Neutrophil (primary cell): ENCODE results near the gene CCZ1.
A peak's percentile ranks its signal among the peaks of the same experiment; 100 is the strongest.
"Not testable (repeated sequence)": the region's sequence is repeated elsewhere in the genome, so short reads cannot be mapped to it uniquely, and the experiment has no call there.

Source experiments
- H3K27ac ChIP-seq: fragments of 200-600 bp; sonication (generic); 2 replicates; pipeline ENCODE4 v1.5.1; 2016; ENCODE audit warnings: mild to moderate bottlenecking, moderate library complexity
- H3K27me3 ChIP-seq: fragments of 200-600 bp; sonication (generic); 2 replicates; pipeline ENCODE4 v1.6.0; 2016; ENCODE audit warnings: mild to moderate bottlenecking
- H3K36me3 ChIP-seq: fragments of 200-600 bp; sonication (generic); 2 replicates; pipeline ENCODE4 v1.5.1; 2017
- H3K4me1 ChIP-seq, 2 experiments: fragments of 200-600 bp in 1 of 2; sonication (generic) in 1 of 2; 1 replicate in 1 of 2; 2 replicates in 1 of 2; pipeline versions ENCODE4 v1.5.1 to v1.6.1; 2013 to 2016; ENCODE audit warnings: low read depth in 1 of 2, low read length in 1 of 2, mild to moderate bottlenecking in 1 of 2, moderate library complexity in 1 of 2; ENCODE audit not compliant: control insufficient read depth in 1 of 2, insufficient read depth in 1 of 2
- H3K4me3 ChIP-seq, 2 experiments: fragments of 200-600 bp in 1 of 2; sonication (generic) in 1 of 2; 1 replicate in 1 of 2; 2 replicates in 1 of 2; pipeline ENCODE4 v1.5.1; 2013 to 2016; ENCODE audit warnings: low read depth in 1 of 2, low read length in 1 of 2, mild to moderate bottlenecking in 1 of 2, moderate library complexity in 1 of 2
- H3K9me3 ChIP-seq: fragments of 200-600 bp; sonication (generic); 2 replicates; pipeline ENCODE4 v1.5.1; 2016
- TF ChIP-seq, protein P1 (sequence below): fragments of 200-600 bp; sonication (generic); IDR thresholded peaks from 2 replicates; pipeline ENCODE4 v1.5.1; 2016; ENCODE audit warnings: antibody characterized with exemption

Gene CCZ1

DNA sequence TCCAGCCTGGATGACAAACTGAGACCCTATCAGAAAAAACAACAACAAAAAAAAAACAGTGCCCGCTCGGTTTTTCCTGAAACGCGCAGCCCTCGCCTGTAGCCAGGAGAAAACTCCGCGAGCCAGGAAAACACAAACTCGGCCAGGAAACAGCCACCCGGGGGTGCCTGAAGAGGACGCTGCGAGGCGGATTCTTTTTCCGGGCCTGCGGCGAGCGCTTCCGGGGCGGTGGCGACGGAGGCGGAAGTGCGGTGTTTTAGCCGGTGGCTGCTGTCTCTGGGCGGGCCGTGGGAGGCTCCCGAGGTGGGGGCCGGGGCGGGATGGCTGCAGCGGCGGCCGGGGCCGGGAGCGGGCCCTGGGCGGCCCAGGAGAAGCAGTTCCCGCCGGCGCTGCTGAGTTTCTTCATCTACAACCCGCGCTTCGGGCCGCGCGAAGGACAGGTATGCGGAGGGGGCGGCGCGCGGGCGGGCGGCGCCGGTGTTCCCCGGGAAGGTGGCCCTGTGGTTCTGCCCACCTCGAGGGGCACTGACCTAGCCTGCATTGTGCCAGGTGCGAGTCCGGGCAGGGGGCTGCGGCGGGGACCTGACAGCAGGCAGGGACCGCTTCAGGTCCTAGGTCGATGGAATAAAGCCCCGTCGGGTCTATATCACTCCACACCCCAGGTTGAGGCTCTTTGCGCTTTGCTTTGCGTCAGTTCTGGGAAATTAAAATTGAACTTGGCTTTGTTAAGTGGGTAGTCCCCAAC, at the start of gene CCZ1:
Gene CCZ1 (plus strand): TSS at position 254 of the 745 bp plus-strand sequence. CDS start 67 bp downstream, at position 321.
- H3K4me3 ChIP-seq, result peak within 1 kb of the TSS; percentile 48 to 63
- H3K27me3 ChIP-seq, H3K4me1 ChIP-seq, H3K36me3 ChIP-seq, H3K9me3 ChIP-seq: not testable (repeated sequence)
- TF ChIP-seq, protein P1, sequence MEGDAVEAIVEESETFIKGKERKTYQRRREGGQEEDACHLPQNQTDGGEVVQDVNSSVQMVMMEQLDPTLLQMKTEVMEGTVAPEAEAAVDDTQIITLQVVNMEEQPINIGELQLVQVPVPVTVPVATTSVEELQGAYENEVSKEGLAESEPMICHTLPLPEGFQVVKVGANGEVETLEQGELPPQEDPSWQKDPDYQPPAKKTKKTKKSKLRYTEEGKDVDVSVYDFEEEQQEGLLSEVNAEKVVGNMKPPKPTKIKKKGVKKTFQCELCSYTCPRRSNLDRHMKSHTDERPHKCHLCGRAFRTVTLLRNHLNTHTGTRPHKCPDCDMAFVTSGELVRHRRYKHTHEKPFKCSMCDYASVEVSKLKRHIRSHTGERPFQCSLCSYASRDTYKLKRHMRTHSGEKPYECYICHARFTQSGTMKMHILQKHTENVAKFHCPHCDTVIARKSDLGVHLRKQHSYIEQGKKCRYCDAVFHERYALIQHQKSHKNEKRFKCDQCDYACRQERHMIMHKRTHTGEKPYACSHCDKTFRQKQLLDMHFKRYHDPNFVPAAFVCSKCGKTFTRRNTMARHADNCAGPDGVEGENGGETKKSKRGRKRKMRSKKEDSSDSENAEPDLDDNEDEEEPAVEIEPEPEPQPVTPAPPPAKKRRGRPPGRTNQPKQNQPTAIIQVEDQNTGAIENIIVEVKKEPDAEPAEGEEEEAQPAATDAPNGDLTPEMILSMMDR, result peak; percentile 40
- H3K27ac ChIP-seq, result peak within 1 kb of the TSS; percentile 73

DNA sequence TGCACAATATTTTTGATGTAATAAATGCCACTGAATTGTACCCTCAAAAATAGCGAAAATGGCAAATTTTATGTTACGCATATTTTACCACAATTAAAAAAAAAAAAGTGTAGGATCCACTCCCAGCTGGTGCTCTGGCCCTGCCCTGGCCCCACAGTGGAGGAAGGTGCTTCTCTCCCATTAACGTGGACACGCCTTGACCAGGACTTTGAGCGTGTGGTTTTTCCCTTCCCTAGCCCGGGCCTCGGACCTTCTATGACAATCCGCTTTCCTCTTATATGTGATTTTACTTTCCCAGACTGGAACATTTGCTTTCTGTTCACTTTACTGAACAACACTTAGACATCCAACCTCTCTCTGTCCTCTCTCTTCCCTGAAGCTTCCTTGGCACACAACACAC, 47.6 kb upstream of the CCZ1 start:
- H3K36me3 ChIP-seq, result peaks cover 35% of the 10 kb centered on the region

DNA sequence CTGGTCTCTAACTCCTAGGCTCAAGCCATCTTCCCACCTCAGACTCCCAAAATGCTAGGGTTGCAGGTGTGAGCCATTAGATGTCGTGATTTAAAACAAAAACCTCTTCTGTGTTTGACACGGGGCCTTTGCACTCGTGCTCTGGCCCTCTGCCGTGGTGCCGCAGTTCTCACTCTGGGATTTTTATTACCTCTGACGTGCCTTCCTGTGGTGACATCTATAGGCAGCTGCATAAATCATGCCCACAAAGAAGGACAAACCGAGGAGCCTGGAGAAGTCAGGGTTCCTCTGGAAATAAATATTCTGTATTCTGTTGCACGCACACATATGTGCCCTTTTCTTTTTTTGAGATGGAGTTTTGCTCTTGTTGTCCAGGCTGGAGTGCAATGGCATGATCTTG, 43.8 kb upstream of the CCZ1 start:
- Histone ChIP-seq H3K4me3 (no peak overlapping the region), H3K4me1 (no peaks in the 10 kb centered on the region), H3K27ac (no peak overlapping the region), H3K36me3 (peaks cover 14% of the 10 kb centered on the region), H3K9me3 (no peaks in the 10 kb centered on the region), H3K27me3 (no peaks in the 10 kb centered on the region)
- TF ChIP-seq, protein P1, result no peak

More for the DNA sequence above, 47.6 kb upstream of the CCZ1 start:
- no peak overlapping the region for H3K4me3 ChIP-seq
- H3K4me1 ChIP-seq, result no peaks in the 10 kb centered on the region
- H3K9me3 ChIP-seq, result no peaks in the 10 kb centered on the region
- H3K27me3 ChIP-seq, result no peaks in the 10 kb centered on the region
- H3K27ac ChIP-seq, result no peak overlapping the region
- TF ChIP-seq, protein P1, result no peak

DNA sequence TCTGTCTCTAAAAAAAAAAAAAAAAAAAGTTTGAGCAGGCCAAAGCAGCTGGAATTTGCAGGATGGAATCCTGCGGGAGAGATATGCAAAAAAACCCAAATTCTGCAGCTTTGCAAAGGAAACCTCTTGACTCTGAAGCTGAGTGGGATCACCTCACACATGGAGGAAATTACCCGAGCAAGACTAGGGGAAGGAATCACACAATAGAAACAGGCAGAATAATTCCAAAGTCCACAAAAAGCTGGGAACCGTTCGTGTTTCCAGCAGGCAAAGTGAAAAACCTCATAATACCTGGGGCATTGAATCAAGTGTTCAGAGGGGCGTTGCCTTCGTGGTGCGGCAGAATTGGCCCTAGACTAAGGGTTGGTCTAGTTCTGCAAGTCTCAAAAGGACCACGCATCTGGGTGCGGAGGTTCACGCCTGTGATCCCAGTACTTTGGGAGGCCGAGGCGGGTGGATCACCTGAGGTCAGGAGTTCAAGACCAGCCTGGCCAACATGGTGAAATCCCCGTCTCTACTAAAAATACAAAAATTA, 41.4 kb upstream of the CCZ1 start:
- not testable (repeated sequence) for H3K36me3 ChIP-seq, H3K4me1 ChIP-seq, H3K9me3 ChIP-seq, H3K4me3 ChIP-seq, H3K27ac ChIP-seq, H3K27me3 ChIP-seq

DNA sequence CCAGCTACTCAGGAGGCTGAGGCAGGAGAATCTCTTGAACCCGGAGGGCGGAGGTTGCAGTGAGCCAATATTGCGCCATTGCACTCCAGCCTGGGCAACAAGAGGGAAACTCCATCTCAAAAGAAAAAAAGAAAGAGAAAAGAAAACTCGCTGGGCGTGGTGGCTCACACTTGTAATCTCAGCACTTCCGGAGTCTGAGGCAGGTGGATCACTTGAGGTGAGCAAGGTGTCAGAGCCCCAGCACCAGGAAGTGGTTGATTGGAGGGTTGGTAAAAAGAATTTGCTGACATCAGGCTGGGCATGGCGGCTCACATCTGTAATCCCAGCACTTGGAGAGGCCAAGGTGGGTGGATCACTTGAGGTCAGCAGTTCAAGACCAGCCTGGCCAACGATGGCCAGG, 40.0 kb upstream of the CCZ1 start:
- not testable (repeated sequence) for H3K27ac ChIP-seq, H3K4me1 ChIP-seq

DNA sequence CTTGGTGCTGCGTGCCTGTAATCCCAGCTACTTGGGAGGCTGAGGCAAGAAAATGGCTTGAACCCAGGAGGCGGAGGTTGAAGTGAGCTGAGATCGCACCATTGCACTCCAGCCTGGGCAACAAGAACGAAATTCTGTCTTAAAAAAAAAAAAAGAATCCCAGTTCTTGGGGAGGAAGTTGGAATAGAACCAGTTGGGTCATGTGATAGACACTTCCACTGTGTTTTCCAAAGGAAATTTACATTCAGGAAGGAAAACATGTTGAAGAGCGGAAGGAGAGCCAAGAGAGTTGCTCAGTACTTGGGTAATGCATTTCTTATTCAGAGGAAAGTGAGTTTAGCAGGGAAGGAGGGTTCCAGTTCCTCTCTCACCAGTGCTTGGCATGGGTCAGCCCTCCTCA, 37.3 kb upstream of the CCZ1 start:
- not testable (repeated sequence) for H3K4me1 ChIP-seq, H3K36me3 ChIP-seq, H3K9me3 ChIP-seq, H3K27ac ChIP-seq, H3K27me3 ChIP-seq, H3K4me3 ChIP-seq

More for the DNA sequence above, 40.0 kb upstream of the CCZ1 start:
- H3K27me3 ChIP-seq, H3K4me3 ChIP-seq, H3K36me3 ChIP-seq, H3K9me3 ChIP-seq: not testable (repeated sequence)

DNA sequence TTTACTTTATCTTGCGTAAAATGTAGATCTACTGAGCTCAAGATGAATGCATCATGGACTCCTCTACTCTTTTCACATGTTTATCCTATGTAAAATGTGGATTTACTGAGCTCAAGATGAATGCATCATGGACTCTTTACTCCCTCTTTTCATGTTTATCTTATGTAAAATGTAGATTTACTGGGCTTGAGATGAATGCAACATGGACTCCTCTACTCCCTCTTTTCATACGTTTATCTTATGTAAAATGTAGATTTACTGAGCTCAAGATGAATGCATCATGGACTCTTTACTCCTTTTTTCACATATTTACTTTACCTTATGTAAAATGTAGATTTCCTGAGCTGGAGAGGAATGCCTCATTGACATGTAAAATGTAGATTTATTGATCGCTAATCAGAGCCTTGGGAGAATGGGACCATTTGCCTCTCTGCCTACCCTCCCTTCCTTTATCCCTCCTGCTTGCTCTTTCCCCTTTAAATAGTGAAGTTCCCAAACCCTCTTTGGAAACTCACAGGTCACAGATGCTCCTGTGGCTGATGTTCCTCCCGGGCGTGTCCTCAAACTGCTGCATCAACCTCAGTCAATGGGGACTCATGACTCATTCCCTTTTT, 35.7 kb upstream of the CCZ1 start:
- not testable (repeated sequence) for H3K36me3 ChIP-seq, H3K27ac ChIP-seq, H3K4me1 ChIP-seq, H3K4me3 ChIP-seq, H3K27me3 ChIP-seq, H3K9me3 ChIP-seq

DNA sequence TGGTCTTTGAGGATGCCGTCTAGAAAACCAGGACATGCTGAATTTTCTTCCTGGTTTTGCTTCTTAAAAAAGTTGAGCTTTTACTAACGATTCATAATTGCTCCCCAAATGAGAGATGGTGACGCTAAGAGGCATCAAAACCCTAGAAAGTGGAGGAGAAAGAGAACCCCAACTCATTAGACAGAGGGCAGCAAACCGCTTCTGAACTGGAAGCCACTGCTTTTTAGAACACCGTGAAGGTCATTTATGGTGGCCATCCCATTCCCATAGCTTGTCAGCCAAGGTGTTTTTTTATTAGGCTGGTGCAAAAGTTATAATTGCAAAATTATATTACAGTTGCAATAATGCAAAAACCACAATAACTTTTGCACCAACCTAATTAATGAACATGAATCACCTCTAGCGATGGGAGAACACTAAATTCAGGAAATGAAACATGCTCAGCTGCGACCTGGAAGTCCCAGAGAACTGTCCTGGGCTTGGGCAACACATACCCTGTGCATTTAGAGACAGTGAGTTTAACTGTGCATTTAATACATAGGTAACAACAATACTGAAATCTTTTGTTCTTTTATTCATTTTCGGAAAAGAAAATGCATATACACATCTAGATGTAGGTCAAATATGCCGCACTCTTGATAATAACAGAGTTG, 33.1 kb upstream of the CCZ1 start:
- H3K27me3 ChIP-seq, H3K4me1 ChIP-seq, H3K27ac ChIP-seq, H3K4me3 ChIP-seq, H3K36me3 ChIP-seq, H3K9me3 ChIP-seq: not testable (repeated sequence)
